GM19240 (cell line): Measurements from ENCODE around the gene VARS2.
"Not testable (repeated sequence)": the region's sequence is repeated elsewhere in the genome, so short reads cannot be mapped to it uniquely, and the experiment has no call there.

Experiments
- DNase-seq: peaks from one replicate; pipeline ENCODE4 v3.0.0; 2011; ENCODE audit warnings: low spot score; ENCODE audit not compliant: insufficient read length

The VARS2 gene

GRCh38 chr6:30898750-30899360, 15.2 kb upstream of the VARS2 start:
- DNase-seq, result no peak

- DNase-seq, result no peak
Observed at GRCh38 chr6:30900863-30901417, 13.1 kb upstream of the VARS2 start.

- no peak for DNase-seq
Observed at GRCh38 chr6:30901436-30901835, 12.6 kb upstream of the VARS2 start.

GRCh38 chr6:30902196-30902595, 11.8 kb upstream of the VARS2 start:
- not testable (repeated sequence) for DNase-seq

- no peak for DNase-seq
Observed at GRCh38 chr6:30902709-30903108, 11.3 kb upstream of the VARS2 start.

GRCh38 chr6:30903236-30903635, 10.8 kb upstream of the VARS2 start:
- DNase-seq, result no peak

- not testable (repeated sequence) for DNase-seq
Observed at GRCh38 chr6:30907290-30907757, 6.7 kb upstream of the VARS2 start.

- peak; percentile 95 for DNase-seq
Observed at GRCh38 chr6:30907758-30908591, 6.1 kb upstream of the VARS2 start, which contains the start of gene GTF2H4. Gene GTF2H4, plus strand, starts transcription at chr6:30908207.

- no peak for DNase-seq
Observed at GRCh38 chr6:30908700-30909099, 5.3 kb upstream of the VARS2 start.

GRCh38 chr6:30910473-30910872, 3.6 kb upstream of the VARS2 start:
- DNase-seq, result not testable (repeated sequence)

GRCh38 chr6:30912746-30913520, 1.1 kb upstream of the VARS2 start:
- DNase-seq, result no peak

GRCh38 chr6:30913721-30914075, 340 bp upstream of the VARS2 start:
- no peak for DNase-seq

- DNase-seq, result peak; percentile 19
Observed at GRCh38 chr6:30914854-30915590, 984 bp downstream of the VARS2 start.

- DNase-seq, result peak; percentile 81
Observed at GRCh38 chr6:30915591-30915946, 1.5 kb downstream of the VARS2 start.

GRCh38 chr6:30917041-30917440, 3.0 kb downstream of the VARS2 start:
- DNase-seq, result no peak

GRCh38 chr6:30917487-30917886, 3.4 kb downstream of the VARS2 start:
- DNase-seq, result no peak

GRCh38 chr6:30918670-30919069, 4.6 kb downstream of the VARS2 start:
- DNase-seq, result no peak

GRCh38 chr6:30922447-30922852, 8.4 kb downstream of the VARS2 start:
- no peak for DNase-seq

- not testable (repeated sequence) for DNase-seq
Observed at GRCh38 chr6:30924040-30924627, 10.1 kb downstream of the VARS2 start.

- no peak for DNase-seq
Observed at GRCh38 chr6:30926644-30927043, 12.6 kb downstream of the VARS2 start.

GRCh38 chr6:30927080-30927479, 13.0 kb downstream of the VARS2 start:
- not testable (repeated sequence) for DNase-seq
